ENCODE measurements around the gene TMEM233.

TMEM233 gene

GRCh38 chr12:119679490-119679889 is 85.9 kb downstream of the TMEM233 start:
- in situ Hi-C loops (cut with HindIII; ENCODE audit: low sequenced_read_pairs), result no loop called here

GRCh38 chr12:119681111-119681510 is 87.5 kb downstream of the TMEM233 start:
- in situ Hi-C loops (cut with HindIII; ENCODE audit: low sequenced_read_pairs), result no loop called here

DNA sequence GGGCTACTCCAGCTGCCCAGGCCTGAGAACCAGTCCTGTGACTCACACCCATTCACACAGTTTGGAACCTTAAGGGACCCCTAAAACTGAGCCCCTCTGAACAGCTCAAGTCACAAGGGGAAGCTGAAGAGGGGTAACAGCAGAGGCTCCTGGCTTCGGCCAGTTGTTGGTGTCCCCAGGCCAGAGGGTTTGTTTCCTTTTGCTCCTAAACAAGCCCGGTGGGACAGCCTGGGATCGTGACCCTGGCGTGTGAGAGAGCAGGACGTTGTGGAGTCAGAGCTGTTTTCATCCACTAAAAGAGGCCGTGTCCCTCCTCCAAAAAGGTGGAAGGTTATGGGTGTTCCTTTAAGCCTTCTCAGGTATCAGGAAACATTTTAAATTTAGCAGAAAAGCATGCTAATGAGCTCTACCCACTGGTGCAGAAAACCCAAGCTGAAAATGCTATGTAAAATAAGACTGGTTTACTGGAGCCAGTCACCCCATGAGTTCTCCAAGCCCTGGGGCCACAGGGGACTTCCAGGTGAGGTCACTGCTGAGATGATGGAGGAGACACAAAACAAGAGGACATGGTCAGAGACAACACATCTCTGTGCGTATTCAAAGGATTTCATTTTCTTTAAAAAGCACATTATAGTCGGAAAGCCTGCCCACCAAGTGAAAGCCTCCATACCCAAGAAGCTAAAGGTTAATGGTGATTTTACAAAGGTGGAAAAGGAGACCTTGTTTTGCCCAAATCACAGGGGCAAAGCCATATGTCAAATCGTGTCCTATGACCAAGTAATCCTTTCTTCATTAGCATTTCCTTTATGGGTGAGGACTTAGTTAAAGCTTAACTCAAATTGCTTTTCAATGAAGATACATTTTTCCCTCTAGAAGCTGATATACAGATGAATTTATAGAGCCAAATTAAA is 88.4 kb downstream of the TMEM233 start:
- in situ Hi-C loops (cut with HindIII; ENCODE audit: low sequenced_read_pairs), result no loop called here

GRCh38 chr12:119682639-119683252 is 89.2 kb downstream of the TMEM233 start:
- in situ Hi-C loops (cut with HindIII; ENCODE audit: low sequenced_read_pairs), result no loop called here

DNA sequence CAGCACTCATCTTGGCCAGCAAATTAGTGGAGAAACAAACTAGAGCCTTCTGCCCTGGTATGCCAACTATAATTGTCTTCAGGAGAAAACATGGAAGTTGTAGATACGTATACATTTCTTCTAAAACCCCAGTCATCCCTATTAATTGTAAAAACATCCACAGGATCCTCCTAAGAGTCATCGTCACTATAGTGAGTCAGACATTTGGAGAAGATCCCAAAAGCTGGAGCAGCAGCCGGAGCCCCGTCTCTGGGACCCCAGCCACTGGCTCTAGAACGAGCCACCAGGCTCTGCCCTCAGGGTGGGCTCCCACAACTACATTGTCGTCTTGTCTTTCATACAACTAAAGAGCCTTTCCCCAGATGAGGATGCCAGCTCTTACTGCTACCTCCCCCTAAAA is 89.8 kb downstream of the TMEM233 start:
- in situ Hi-C loops (cut with HindIII; ENCODE audit: low sequenced_read_pairs), result no loop called here

DNA sequence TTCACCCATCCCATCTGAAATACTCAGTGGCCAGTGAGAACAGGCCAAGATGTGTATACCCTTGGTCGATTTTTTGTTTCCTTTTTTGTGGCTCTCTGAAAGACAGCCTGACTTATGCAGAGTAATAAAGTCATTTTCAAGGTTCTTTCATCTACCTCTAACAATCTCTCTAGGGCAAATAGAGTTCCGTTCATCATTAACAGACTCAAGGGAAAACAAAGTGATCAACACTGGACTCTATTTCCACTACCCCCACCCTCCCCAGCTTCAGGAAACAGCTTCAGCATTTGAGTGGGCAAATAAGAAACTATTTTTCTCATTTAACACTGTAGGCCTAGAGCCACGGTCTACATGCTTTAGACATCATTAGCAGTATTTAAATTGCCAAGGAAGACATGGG is 90.2 kb downstream of the TMEM233 start:
- in situ Hi-C loops (cut with HindIII; ENCODE audit: low sequenced_read_pairs), result no loop called here

- in situ Hi-C loops (cut with HindIII; ENCODE audit: low sequenced_read_pairs), result no loop called here
Observed at GRCh38 chr12:119684711-119685369, 91.3 kb downstream of the TMEM233 start.

- in situ Hi-C loops (cut with HindIII; ENCODE audit: low sequenced_read_pairs), result no loop called here
Observed at GRCh38 chr12:119685375-119685774, 91.8 kb downstream of the TMEM233 start.

- in situ Hi-C loops (cut with HindIII; ENCODE audit: low sequenced_read_pairs), result no loop called here
Observed at GRCh38 chr12:119686355-119686754, 92.8 kb downstream of the TMEM233 start.

GRCh38 chr12:119686776-119687175 is 93.2 kb downstream of the TMEM233 start:
- in situ Hi-C loops (cut with HindIII; ENCODE audit: low sequenced_read_pairs), result no loop called here

GRCh38 chr12:119687406-119687805 is 93.8 kb downstream of the TMEM233 start:
- in situ Hi-C loops (cut with HindIII; ENCODE audit: low sequenced_read_pairs), result no loop called here

DNA sequence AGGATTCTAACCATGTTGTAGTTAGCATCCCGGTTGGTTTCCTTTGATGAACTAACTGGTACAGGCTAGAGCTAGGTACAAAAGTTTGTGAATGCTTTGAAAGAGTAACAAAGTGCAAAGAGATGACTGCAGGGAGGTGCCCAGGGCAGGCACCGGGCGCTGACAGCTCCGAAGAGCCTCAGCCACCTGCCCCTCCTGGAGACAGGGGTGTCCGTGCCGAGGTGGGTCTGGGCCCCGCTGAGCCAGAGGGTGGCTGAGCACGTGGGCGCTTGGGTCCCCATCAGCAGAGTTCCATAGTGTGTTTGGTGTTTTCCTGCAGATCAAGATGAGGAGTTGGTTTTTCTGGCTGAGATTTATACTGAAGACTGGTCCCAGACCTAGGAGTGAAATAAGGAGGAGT is 94.3 kb downstream of the TMEM233 start:
- in situ Hi-C loops (cut with HindIII; ENCODE audit: low sequenced_read_pairs), result no loop called here

GRCh38 chr12:119689935-119690500 is 96.4 kb downstream of the TMEM233 start:
- in situ Hi-C loops (cut with HindIII; ENCODE audit: low sequenced_read_pairs), result no loop called here

- in situ Hi-C loops (cut with HindIII; ENCODE audit: low sequenced_read_pairs), result no loop called here
Observed at GRCh38 chr12:119691202-119691810, 97.7 kb downstream of the TMEM233 start.

DNA sequence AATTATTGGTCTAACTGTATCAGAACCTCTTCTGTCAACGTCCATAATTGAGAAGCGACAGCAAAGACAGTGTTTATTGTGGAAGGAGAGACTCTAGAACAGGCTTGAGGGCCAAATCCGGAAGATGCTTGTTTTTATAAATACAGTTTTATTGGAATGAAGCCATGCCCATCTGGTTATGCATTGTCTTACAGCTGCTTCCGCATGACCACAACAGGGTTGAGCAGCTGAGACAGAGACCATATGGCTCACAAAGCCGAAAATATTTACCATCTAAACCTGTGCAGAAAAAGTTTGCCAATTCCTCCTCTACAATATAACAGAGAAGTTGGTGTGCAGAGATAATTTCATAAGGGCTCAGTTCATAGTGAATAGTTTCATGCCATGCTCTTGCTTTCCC is 98.8 kb downstream of the TMEM233 start:
- in situ Hi-C loops (cut with HindIII; ENCODE audit: low sequenced_read_pairs), result no loop called here

All from endothelial cell of hepatic sinusoid (primary cell).